IPS DF 6.9 (cell line): ENCODE measurements around the gene TACC2.
A peak's percentile ranks its signal among the peaks of the same experiment; 100 is the strongest.

ENCODE experiments used
- DNase-seq: peaks from one replicate; pipeline ENCODE4 v3.0.0-alpha.2; 2013; ENCODE audit warnings: low read depth, low spot score
- H3K27ac ChIP-seq: one replicate; pipeline ENCODE4 v1.5.1; 2013; ENCODE audit warnings: low read length, control low read depth
- H3K27me3 ChIP-seq: 2 replicates; pipeline ENCODE4 v1.6.1; 2013; ENCODE audit warnings: mild to moderate bottlenecking, low read length; ENCODE audit not compliant: control insufficient read depth, insufficient read depth
- H3K36me3 ChIP-seq: 2 replicates; pipeline ENCODE4 v1.6.1; 2013; ENCODE audit warnings: low read length; ENCODE audit not compliant: control insufficient read depth, insufficient read depth
- H3K4me1 ChIP-seq: 2 replicates; pipeline ENCODE4 v1.6.1; 2013; ENCODE audit warnings: low read length; ENCODE audit not compliant: control insufficient read depth, insufficient read depth
- H3K4me3 ChIP-seq: 2 replicates; pipeline ENCODE4 v1.5.1; 2013; ENCODE audit warnings: mild to moderate bottlenecking, low read length
- H3K9me3 ChIP-seq: 2 replicates; pipeline ENCODE4 v1.6.1; 2013; ENCODE audit warnings: low read length, inconsistent platforms; ENCODE audit not compliant: control insufficient read depth, insufficient read depth
- WGBS: extraction: QIAGEN DNeasy Blood & Tissue Kit; methylation state at CpG from one replicate; pipeline ENCODE4 v1.1.7; 2013; ENCODE audit warnings: mixed read lengths, missing lambda C conversion rate; ENCODE audit not compliant: insufficient read length, insufficient coverage; 5-methylcytosine and 5-hydroxymethylcytosine counted together

TACC2 gene

GRCh38 chr10:122112021-122112616 is 123.2 kb downstream of the TACC2 start:
- Histone ChIP-seq H3K27me3 (no peaks in the 10 kb centered on the region), H3K4me3 (peak overlapping the region; percentile 52; the same call in 1 of the 2 replicates), H3K27ac (no peak overlapping the region), H3K36me3 (no peaks in the 10 kb centered on the region), H3K4me1 (no peaks in the 10 kb centered on the region), H3K9me3 (no peaks in the 10 kb centered on the region)
- DNase-seq = no peak
- WGBS = no CpG with 5 or more reads among the region's 12 CpGs

DNA sequence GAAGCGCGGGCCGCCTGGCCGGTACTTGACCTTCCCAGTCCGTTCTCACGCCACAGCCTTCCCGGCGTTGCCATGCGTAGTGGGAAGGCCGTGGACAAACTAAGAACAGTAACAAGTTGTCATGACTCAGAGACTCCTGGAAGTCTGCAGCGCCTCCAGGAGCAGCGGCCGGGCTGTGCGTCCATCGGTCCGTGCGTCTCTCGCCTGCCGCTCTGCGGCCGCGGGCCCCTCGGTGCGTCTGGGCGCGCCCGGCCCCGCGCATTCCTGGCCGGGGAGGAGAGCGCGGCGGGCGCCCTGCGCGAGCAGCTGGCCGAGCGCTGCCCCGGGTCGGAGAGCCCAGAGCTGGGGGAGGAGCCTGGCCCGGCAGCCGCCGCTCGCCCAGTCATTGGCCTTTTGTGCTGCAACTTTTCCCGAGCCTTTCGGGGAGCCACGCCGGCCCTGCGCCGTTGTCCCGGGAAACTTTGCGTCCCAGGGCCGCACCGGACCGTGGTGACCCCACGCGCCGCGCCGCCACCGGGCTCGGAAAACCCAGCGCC is 123.7 kb downstream of the TACC2 start:
- no peak for DNase-seq
- Histone ChIP-seq H3K27ac (no peak overlapping the region), H3K4me3 (peak overlapping the region; percentile 52; the same call in 1 of the 2 replicates)

GRCh38 chr10:122113161-122113944 is 124.4 kb downstream of the TACC2 start:
- Histone ChIP-seq H3K27me3 (no peaks in the 10 kb centered on the region), H3K4me3 (peak overlapping the region; percentile 52; the same call in 1 of the 2 replicates), H3K27ac (no peak overlapping the region), H3K36me3 (no peaks in the 10 kb centered on the region), H3K9me3 (no peaks in the 10 kb centered on the region), H3K4me1 (no peaks in the 10 kb centered on the region)
- no peak for DNase-seq
- no CpG with 5 or more reads among the region's 77 CpGs for WGBS

More for the DNA sequence above, 123.7 kb downstream of the TACC2 start:
- H3K9me3 ChIP-seq = no peaks in the 10 kb centered on the region
- no peaks in the 10 kb centered on the region for H3K27me3 ChIP-seq
- H3K36me3 ChIP-seq = no peaks in the 10 kb centered on the region
- H3K4me1 ChIP-seq = no peaks in the 10 kb centered on the region
- no CpG with 5 or more reads among the region's 63 CpGs for WGBS

DNA sequence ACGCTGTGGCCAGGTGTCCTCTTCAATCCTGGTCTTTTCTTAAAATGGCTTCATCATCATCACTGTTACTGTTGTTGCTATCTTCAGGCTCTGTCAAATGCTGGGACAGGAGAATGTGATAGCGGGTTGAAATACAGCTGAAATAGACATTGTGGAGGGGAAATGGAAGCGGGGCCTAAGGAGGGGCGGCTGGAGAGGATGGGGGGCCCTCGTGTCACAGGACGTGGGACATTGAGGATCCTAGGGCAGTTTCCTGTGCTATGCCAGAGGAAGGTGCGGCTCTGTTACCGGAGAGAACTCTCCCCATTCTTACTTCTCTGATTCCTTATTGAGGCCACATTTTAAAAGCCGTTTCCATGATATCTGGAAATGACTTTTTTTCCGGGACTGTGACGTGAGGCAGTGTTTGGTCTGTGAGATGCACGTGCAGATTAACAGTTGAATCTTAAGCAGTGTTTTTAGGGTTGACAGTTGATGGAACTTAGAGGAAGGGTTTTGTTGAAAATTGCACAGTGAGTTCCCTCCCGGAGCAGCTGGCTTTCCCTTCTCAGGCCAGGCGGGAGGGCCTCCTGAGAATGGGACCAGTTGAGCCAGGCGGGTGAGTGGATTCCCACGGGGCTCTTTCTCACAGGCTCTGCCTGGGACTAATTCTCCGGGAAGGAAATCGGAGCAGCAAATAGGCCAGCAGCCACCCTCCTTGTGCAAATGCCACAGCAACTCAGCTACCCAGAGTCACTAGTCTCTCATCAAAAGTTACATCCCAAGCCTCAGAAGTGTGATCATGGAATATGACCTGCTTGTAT is 125.2 kb downstream of the TACC2 start:
- Histone ChIP-seq H3K27ac (no peak overlapping the region), H3K27me3 (no peaks in the 10 kb centered on the region), H3K9me3 (no peaks in the 10 kb centered on the region), H3K36me3 (no peaks in the 10 kb centered on the region), H3K4me3 (peak overlapping the region; percentile 52; the same call in 1 of the 2 replicates), H3K4me1 (no peaks in the 10 kb centered on the region)
- DNase-seq = no peak
- WGBS = no CpG with 5 or more reads among the region's 18 CpGs

DNA sequence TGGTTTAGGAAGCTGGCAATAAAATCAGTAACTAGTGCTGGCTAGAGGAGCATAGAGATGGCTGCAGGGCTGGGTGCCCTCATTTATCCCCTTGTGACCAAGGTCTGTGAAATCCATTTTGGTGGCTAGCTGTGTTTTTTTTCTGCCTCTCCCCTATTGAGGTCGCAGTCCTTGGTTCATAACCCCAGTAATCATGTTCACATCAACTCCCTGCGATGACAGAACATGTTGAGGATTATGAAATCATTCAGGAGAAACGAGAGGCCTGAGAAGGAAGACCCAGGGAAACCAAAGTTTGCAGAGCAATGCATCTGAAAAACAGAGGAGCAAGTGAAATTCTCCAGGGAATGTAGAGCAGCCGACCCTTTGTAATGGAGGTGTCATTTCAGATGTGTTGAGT is 126.9 kb downstream of the TACC2 start:
- H3K4me3 ChIP-seq = no peak overlapping the region
- no CpG with 5 or more reads among the region's 4 CpGs for WGBS
- DNase-seq = no peak
- H3K27me3 ChIP-seq = no peaks in the 10 kb centered on the region
- H3K36me3 ChIP-seq = no peaks in the 10 kb centered on the region
- H3K27ac ChIP-seq = no peak overlapping the region
- no peaks in the 10 kb centered on the region for H3K9me3 ChIP-seq
- H3K4me1 ChIP-seq = 0 out of 2 replicates have a peak, but pooled peaks cover 1% of the 10 kb centered on the region

DNA sequence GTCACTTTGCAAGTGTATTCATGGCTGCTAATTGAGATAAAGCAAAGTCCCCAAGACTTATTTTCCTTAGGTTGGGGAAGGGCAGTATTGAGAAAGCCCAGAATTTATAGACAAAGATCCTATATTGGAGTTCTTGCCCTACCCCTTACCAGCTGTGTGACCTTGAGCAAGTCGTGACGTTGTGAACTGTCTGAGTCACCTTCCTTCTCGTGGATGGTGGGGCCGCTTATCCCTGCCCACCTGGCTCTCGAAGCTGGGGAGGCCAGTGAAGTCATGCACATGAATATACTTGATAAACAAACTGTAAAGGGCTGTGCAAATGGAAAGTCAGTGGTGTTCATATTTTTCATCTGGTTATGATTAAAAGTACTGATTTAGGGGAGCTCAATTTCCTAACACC is 127.4 kb downstream of the TACC2 start:
- no peak overlapping the region for H3K4me3 ChIP-seq
- H3K9me3 ChIP-seq = no peaks in the 10 kb centered on the region
- no peak for DNase-seq
- no peaks in the 10 kb centered on the region for H3K27me3 ChIP-seq
- H3K36me3 ChIP-seq = no peaks in the 10 kb centered on the region
- H3K27ac ChIP-seq = no peak overlapping the region
- no CpG with 5 or more reads among the region's 5 CpGs for WGBS
- H3K4me1 ChIP-seq = 0 out of 2 replicates have a peak, but pooled peaks cover 1% of the 10 kb centered on the region

GRCh38 chr10:122117475-122117874 is 128.5 kb downstream of the TACC2 start:
- Histone ChIP-seq H3K27ac (no peak overlapping the region), H3K4me3 (no peak overlapping the region), H3K36me3 (no peaks in the 10 kb centered on the region), H3K9me3 (no peaks in the 10 kb centered on the region), H3K27me3 (no peaks in the 10 kb centered on the region), H3K4me1 (0 out of 2 replicates have a peak, but pooled peaks cover 1% of the 10 kb centered on the region)
- no CpG with 5 or more reads among the region's 4 CpGs for WGBS
- DNase-seq = no peak

DNA sequence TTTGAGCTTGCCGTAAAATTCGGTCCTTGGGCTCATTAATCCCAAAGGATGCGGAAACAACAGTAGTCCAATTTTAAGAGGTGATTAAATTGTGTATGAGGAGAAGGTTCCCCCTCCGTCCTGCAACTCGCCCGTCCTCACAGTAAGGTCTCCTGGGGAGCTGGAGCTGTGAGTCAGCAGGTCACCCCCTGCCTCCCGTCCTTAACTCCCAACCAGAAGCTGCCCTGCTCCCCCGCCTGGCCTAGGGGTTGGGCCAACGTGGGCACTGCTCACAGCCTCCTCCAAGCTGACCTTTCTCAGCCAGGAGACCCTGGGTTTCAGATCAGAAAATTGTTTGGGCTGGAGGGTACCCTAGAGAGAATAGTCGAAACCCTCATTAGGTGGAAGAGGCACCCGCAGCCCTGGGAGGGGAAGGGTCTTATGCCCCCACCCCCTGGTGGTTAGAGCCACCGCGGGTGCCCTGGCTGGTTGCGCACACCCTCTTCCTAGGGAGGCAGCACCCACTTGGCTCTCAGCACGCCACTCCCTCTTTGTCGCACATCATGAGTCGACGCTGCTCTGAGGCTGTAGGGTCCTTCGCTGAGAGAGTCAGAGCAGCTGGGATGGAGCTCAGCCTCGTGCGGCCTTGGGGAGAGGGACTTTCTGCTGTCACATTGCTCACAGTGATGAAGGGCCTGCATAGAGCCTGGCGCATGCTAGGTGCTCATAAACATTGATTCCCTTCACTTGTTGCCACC is 131.2 kb downstream of the TACC2 start:
- Histone ChIP-seq H3K9me3 (no peaks in the 10 kb centered on the region), H3K4me3 (no peak overlapping the region), H3K27ac (no peak overlapping the region), H3K36me3 (no peaks in the 10 kb centered on the region), H3K27me3 (no peaks in the 10 kb centered on the region), H3K4me1 (peaks cover 2% of the 10 kb centered on the region; the same call in 1 of the 2 replicates)
- no peak for DNase-seq
- no CpG with 5 or more reads among the region's 22 CpGs for WGBS

DNA sequence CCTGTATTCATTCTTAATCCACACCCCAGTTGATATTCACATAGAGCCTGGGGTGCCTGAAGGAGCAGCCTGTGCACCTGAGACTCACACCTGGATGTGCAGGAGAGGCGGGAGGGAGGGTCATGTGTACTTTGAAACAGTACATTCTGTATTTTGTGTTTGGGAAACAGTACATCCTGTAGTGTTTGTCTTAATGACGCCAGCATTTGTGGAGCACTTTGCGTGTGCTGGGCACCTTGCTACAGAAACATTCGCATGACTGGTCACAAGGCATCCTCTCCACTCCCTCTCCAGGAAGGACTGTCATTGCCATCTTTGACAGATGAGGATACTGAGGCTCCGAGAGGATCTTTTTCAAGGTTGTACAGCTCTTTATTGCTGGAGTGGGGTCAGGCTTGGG is 132.1 kb downstream of the TACC2 start:
- Histone ChIP-seq H3K4me1 (peaks cover 2% of the 10 kb centered on the region; the same call in 1 of the 2 replicates), H3K27me3 (no peaks in the 10 kb centered on the region), H3K4me3 (no peak overlapping the region), H3K9me3 (no peaks in the 10 kb centered on the region), H3K27ac (no peak overlapping the region), H3K36me3 (no peaks in the 10 kb centered on the region)
- DNase-seq = no peak
- no CpG with 5 or more reads among the region's 5 CpGs for WGBS
